Nephron progenitor cell (in vitro differentiated cells): ENCODE results near the gene EPB41.
"Not testable (repeated sequence)": the region's sequence is repeated elsewhere in the genome, so short reads cannot be mapped to it uniquely, and the experiment has no call there.

Source experiments
- DNase-seq: peaks from one replicate; pipeline ENCODE4 v3.0.0; 2021
- H3K27ac Mint-ChIP-seq: 2 replicates; pipeline ENCODE4 v1.8.0; 2021; ENCODE audit warnings: mild to moderate bottlenecking, moderate library complexity, mixed read lengths
- H3K27me3 Mint-ChIP-seq: 2 replicates; pipeline ENCODE4 v1.8.0; 2021; ENCODE audit warnings: mild to moderate bottlenecking, low read depth, mixed read lengths; ENCODE audit not compliant: poor library complexity
- H3K36me3 Mint-ChIP-seq: 2 replicates; pipeline ENCODE4 v1.8.0; 2021; ENCODE audit warnings: low read depth, mixed read lengths
- H3K4me1 Mint-ChIP-seq: 2 replicates; pipeline ENCODE4 v1.8.0; 2021; ENCODE audit warnings: mixed read lengths
- H3K4me3 Mint-ChIP-seq: 2 replicates; pipeline ENCODE4 v1.8.0; 2021; ENCODE audit warnings: mild to moderate bottlenecking, moderate library complexity, mixed read lengths
- H3K9me3 Mint-ChIP-seq: 2 replicates; pipeline ENCODE4 v1.8.0; 2021; ENCODE audit warnings: mild to moderate bottlenecking, moderate library complexity, mixed read lengths
- TF ChIP-seq, protein P1 (sequence below): fragments of 200-600 bp; sonication (generic); IDR thresholded peaks from 2 replicates; pipeline ENCODE4 v1.5.0; 2021; ENCODE audit warnings: antibody characterized with exemption

The EPB41 gene

DNA sequence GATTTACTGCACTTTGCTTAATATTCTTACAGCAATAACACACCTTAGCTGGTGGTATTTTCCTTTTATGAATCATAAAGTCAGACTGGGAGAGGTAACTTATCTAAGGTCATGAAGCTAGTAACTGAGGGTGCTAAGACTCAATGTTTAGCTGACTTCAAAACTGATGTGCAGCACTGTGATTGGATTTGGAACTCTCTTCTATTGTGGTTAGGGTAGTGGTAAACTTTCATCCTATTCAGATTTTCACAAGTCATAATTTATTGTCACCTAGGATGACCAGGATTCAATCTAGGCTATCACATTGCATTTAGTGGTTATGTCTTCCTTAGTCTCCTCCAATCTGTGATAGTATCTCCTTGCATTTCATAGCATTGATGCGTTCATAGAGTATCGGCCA, 18.9 kb downstream of the EPB41 start:
- Mint-ChIP-seq H3K27me3 (no peaks in the 10 kb centered on the region), H3K36me3 (peaks cover 6% of the 10 kb centered on the region), H3K27ac (peak overlapping the region; percentile 6), H3K9me3 (peaks cover 5% of the 10 kb centered on the region), H3K4me3 (no peak overlapping the region), H3K4me1 (peaks cover 19% of the 10 kb centered on the region)
- no peak for DNase-seq
- TF ChIP-seq, protein P1, sequence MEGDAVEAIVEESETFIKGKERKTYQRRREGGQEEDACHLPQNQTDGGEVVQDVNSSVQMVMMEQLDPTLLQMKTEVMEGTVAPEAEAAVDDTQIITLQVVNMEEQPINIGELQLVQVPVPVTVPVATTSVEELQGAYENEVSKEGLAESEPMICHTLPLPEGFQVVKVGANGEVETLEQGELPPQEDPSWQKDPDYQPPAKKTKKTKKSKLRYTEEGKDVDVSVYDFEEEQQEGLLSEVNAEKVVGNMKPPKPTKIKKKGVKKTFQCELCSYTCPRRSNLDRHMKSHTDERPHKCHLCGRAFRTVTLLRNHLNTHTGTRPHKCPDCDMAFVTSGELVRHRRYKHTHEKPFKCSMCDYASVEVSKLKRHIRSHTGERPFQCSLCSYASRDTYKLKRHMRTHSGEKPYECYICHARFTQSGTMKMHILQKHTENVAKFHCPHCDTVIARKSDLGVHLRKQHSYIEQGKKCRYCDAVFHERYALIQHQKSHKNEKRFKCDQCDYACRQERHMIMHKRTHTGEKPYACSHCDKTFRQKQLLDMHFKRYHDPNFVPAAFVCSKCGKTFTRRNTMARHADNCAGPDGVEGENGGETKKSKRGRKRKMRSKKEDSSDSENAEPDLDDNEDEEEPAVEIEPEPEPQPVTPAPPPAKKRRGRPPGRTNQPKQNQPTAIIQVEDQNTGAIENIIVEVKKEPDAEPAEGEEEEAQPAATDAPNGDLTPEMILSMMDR = no peak

DNA sequence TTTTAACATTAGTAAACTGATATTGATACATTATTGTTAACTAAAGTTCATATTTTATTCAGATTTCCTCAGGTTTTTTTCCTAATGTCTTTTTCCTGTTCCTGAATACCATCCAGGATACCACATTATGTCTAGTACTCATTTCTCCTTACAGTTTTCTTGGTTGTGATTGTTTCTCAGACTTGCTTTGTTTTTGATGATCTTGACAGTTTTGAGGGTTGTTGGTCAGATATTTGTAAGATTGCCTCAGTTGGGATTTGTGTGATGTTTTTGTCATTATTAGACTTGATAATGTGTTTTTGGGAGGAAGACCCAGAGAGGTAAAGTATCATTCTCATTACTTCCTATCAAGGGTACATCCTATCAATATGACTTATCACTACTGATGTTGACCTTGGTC, 19.5 kb downstream of the EPB41 start:
- Mint-ChIP-seq H3K4me3 (no peak overlapping the region), H3K4me1 (peaks cover 12% of the 10 kb centered on the region), H3K27me3 (no peaks in the 10 kb centered on the region), H3K36me3 (peaks cover 8% of the 10 kb centered on the region), H3K27ac (peak overlapping the region; percentile 22), H3K9me3 (peaks cover 8% of the 10 kb centered on the region)
- no peak for DNase-seq
- TF ChIP-seq, protein P1 = no peak

DNA sequence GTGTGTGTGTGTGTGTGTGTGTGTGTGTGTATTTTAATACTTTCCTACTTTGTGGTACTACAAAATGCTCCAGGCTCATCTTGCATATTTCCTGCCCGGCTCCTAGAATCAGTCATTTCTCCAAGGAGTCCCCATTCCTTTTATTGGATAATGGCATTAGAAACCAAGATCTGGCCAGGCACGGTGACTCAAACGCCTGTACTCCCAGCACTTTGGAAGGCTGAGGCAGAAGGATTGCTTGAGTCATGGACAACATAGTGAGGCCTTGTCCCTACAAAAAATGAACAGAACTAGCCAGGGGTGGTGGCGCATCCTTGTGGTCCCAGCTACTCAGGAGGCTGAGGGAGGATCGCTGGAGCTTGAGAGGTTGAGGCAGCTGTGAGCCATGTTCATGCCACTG, 20.3 kb downstream of the EPB41 start:
- Mint-ChIP-seq H3K27me3 (no peaks in the 10 kb centered on the region), H3K9me3 (peaks cover 11% of the 10 kb centered on the region), H3K27ac (no peak overlapping the region), H3K4me3 (no peak overlapping the region), H3K36me3 (peaks cover 12% of the 10 kb centered on the region), H3K4me1 (peaks cover 10% of the 10 kb centered on the region)
- no peak for DNase-seq
- TF ChIP-seq, protein P1 = no peak

DNA sequence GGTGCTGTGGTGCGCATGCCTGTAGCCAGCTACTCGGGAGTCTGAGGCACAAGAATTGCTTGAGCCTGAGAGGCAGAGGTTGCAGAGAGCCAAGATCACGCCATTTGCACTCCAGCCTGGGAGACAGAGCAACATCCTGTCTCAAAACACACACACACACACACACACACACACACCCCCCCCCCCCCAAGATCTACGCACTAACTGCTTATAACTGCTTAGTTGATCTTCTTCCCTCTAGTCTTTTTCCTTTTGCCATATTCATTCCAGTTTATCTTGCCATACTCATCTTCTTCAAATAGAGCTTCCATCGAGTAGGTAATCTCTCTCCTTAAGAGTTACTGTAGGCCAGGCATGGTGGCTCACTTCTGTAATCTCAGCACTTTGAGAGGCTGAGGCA, 20.9 kb downstream of the EPB41 start:
- H3K4me1 Mint-ChIP-seq = peaks cover 14% of the 10 kb centered on the region
- H3K9me3 Mint-ChIP-seq = peaks cover 14% of the 10 kb centered on the region
- peaks cover 12% of the 10 kb centered on the region for H3K36me3 Mint-ChIP-seq
- H3K27me3 Mint-ChIP-seq = no peaks in the 10 kb centered on the region
- H3K27ac Mint-ChIP-seq = peak overlapping the region; percentile 16
- no peak overlapping the region for H3K4me3 Mint-ChIP-seq
- TF ChIP-seq, protein P1 = no peak
- DNase-seq = no peak

DNA sequence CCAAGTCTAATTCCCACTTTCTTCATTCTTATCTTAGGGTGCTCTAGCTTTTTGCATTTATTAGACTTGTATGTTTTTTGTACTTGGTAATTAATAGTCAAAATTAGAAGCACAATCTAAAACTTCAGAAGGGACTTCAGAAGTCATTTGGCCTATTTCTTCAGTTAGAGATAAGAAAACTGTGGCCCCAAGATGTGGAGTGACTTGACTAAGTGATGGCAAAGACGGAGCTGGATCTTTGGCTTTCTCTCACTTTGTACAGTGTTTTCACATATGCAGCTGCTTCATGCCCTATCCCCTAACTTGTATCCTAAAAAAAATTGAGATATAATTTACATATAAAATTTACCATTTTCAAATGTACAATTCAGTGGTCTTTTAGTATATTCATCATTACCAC, 21.7 kb downstream of the EPB41 start:
- Mint-ChIP-seq H3K27ac (no peak overlapping the region), H3K36me3 (peaks cover 12% of the 10 kb centered on the region), H3K27me3 (no peaks in the 10 kb centered on the region), H3K9me3 (peaks cover 14% of the 10 kb centered on the region), H3K4me3 (no peak overlapping the region), H3K4me1 (peaks cover 20% of the 10 kb centered on the region)
- TF ChIP-seq, protein P1 = no peak
- no peak for DNase-seq

DNA sequence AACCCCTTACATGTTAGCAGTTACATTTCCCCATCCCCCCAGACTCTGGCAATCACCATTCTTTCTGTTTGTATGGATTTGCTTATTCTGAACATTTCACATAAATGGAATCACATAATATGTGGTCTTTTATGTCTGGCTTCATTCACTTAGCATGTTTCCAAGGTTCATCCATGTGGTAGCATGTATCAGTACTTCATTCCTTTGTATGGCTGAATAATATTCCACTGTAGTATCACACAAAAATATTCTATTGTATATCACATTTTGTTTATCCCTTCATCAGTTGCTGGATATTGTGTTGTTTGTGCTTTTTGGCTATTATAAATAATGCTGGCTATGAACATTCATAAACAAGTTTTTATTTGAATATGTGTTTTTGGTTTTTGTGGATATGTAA, 22.2 kb downstream of the EPB41 start:
- Mint-ChIP-seq H3K27ac (no peak overlapping the region), H3K4me3 (no peak overlapping the region), H3K27me3 (no peaks in the 10 kb centered on the region), H3K36me3 (peaks cover 12% of the 10 kb centered on the region), H3K9me3 (peaks cover 14% of the 10 kb centered on the region), H3K4me1 (peaks cover 23% of the 10 kb centered on the region)
- TF ChIP-seq, protein P1 = no peak
- DNase-seq = no peak

DNA sequence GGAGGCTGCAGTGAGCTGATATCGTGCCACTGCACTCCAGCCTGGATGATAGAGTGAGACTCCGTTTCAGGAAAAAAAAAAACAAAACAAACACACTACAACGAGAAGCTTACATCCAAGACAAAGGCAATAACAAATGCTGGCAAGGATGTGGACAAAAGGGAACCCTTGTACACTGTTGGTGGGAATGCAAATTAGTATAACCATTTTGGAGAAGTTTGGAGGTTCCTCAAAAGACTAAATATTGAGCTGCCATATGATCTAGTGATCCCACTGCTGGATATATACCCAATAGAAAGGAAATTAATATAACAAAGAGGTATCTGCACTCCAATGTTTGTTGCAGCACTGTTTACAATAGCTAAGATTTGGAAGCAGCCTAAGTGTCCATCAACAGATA, 29.2 kb downstream of the EPB41 start:
- H3K4me3 Mint-ChIP-seq, H3K27me3 Mint-ChIP-seq, DNase-seq, H3K27ac Mint-ChIP-seq: not testable (repeated sequence)
- Mint-ChIP-seq H3K4me1 (peaks cover 13% of the 10 kb centered on the region), H3K36me3 (peaks cover 13% of the 10 kb centered on the region), H3K9me3 (peaks cover 19% of the 10 kb centered on the region)
